HCT116 (cell line): ENCODE measurements around the gene WNT9B. TPM values are rescaled to one million over a fixed set of nuclear protein-coding genes. Genes with fewer than 3 reads are reported as not detected.

ENCODE experiments used
- ATAC-seq: fragments of 200-7000 bp; cut with Tn5 transposase; 2 replicates; pipeline ENCODE4 v1.9.1; 2020; ENCODE audit warnings: mild to moderate bottlenecking, moderate library complexity
- BruUV-seq: library from RNA; stranded (reverse); fragments of 400-500 nt; replicated peaks from 2 replicates; lab custom pipeline; 2021; lab: Mats Ljungman, UMichigan
- CTCF ChIA-PET: fragments of 300-600 bp; sonication (Branson Sonifier 250); formaldehyde crosslinking; loops from one replicate; lab custom pipeline; 2021; ENCODE audit warnings: antibody characterized with exemption; lab: Charles Lee
- POLR2A ChIA-PET: fragments of 300-600, 350-600 bp; sonication (Branson Sonifier 250); formaldehyde crosslinking; loops from one replicate; lab custom pipeline; 2021; ENCODE audit warnings: antibody characterized with exemption; lab: Charles Lee
- RAD21 ChIA-PET, 2 experiments: fragments of 300-600 bp; sonication (Branson Sonifier 250); formaldehyde crosslinking; loops; one replicate each; lab custom pipeline; 2023; ENCODE audit warnings: low total read pairs in 2 of 2; ENCODE audit not compliant: uncharacterized antibody in 2 of 2, unreplicated experiment in 2 of 2, low non-redundant PET in 1 of 2; lab: Charles Lee
- DNase-seq: peaks from one replicate; pipeline ENCODE4 v3.0.0-alpha.2; 2010; ENCODE audit warnings: low read depth, low spot score
- H2AFZ ChIP-seq: fragments of 200-600 bp; shearing (Covaris generic), sonication (generic); 2 replicates; pipeline ENCODE4 v1.6.1; 2017; ENCODE audit warnings: low read depth, mixed run types, mixed read lengths, antibody characterized with exemption, low read length; ENCODE audit not compliant: poor library complexity, severe bottlenecking
- H3K27ac ChIP-seq: 2 replicates; pipeline ENCODE4 v1.5.1; 2012; ENCODE audit warnings: low read depth, low read length
- H3K27me3 ChIP-seq: fragments of 200-600 bp; sonication (generic); 2 replicates; pipeline ENCODE4 v1.6.1; 2016; ENCODE audit warnings: mixed run types, low read length, mixed read lengths; ENCODE audit not compliant: insufficient read depth
- H3K36me3 ChIP-seq, 2 experiments: fragments of 200-500 bp in 1 of 2; fragments of 200-600 bp in 1 of 2; sonication (Bioruptor generic) in 1 of 2; sonication (generic) in 1 of 2; 2 replicates each; pipeline versions ENCODE4 v1.5.1 to v1.6.1; 2014 to 2016; ENCODE audit warnings: low read length in 2 of 2, inconsistent platforms in 1 of 2, mixed read lengths in 1 of 2, mixed run types in 1 of 2; ENCODE audit not compliant: insufficient read depth in 2 of 2, control insufficient read depth in 1 of 2
- H3K4me1 ChIP-seq, 2 experiments: fragments of 200-600 bp in 1 of 2; sonication (generic) in 1 of 2; 2 replicates each; pipeline versions ENCODE4 v1.5.1 to v1.6.1; 2012 to 2017; ENCODE audit warnings: low read length in 2 of 2, inconsistent platforms in 1 of 2, mild to moderate bottlenecking in 1 of 2, mixed read lengths in 1 of 2, mixed run types in 1 of 2, moderate library complexity in 1 of 2; ENCODE audit not compliant: insufficient read depth in 2 of 2, control insufficient read depth in 1 of 2
- H3K4me2 ChIP-seq: fragments of 200-600 bp; sonication (generic); 2 replicates; pipeline ENCODE4 v1.6.1; 2017; ENCODE audit warnings: mixed run types, low read length, mixed read lengths
- H3K4me3 ChIP-seq, 2 experiments: fragments of 200-600 bp in 1 of 2; sonication (generic) in 1 of 2; replicated peaks in 1 of 2; 2 replicates each; pipeline ENCODE4 v1.5.1; 2011 to 2016; ENCODE audit warnings: low read length in 2 of 2, control low read depth in 1 of 2, low read depth in 1 of 2, mild to moderate bottlenecking in 1 of 2, mixed read lengths in 1 of 2, mixed run types in 1 of 2
- H3K79me2 ChIP-seq: fragments of 200-600 bp; sonication (generic); 2 replicates; pipeline ENCODE4 v1.6.1; 2017; ENCODE audit warnings: mild to moderate bottlenecking, mixed run types, low read length, moderate library complexity, mixed read lengths; ENCODE audit not compliant: insufficient read depth
- H3K9ac ChIP-seq: fragments of 200-600 bp; sonication (generic); 2 replicates; pipeline ENCODE4 v1.6.1; 2016; ENCODE audit warnings: low read length, mixed read lengths
- H3K9me2 ChIP-seq: fragments of 200-600 bp; sonication (generic), shearing (Covaris generic); 2 replicates; pipeline ENCODE4 v1.6.1; 2017; ENCODE audit warnings: mixed run types, mild to moderate bottlenecking, moderate library complexity; ENCODE audit not compliant: insufficient read depth
- H3K9me3 ChIP-seq, 2 experiments: fragments of 200-500 bp in 1 of 2; fragments of 200-600 bp in 1 of 2; sonication (Bioruptor generic) in 1 of 2; sonication (generic) in 1 of 2; 2 replicates each; pipeline ENCODE4 v1.6.1; 2014 to 2017; ENCODE audit warnings: low read length in 2 of 2, mixed read lengths in 2 of 2, inconsistent platforms in 1 of 2, low read depth in 1 of 2, mild to moderate bottlenecking in 1 of 2, mixed run types in 1 of 2, moderate library complexity in 1 of 2; ENCODE audit not compliant: control insufficient read depth in 1 of 2, insufficient read depth in 1 of 2
- H4K20me1 ChIP-seq: fragments of 200-600 bp; sonication (generic), shearing (Covaris generic); 2 replicates; pipeline ENCODE4 v1.6.1; 2017; ENCODE audit warnings: mixed run types, mild to moderate bottlenecking, moderate library complexity; ENCODE audit not compliant: insufficient read depth
- ATF3 ChIP-seq: IDR thresholded peaks from 2 replicates; pipeline ENCODE4 v1.6.1; 2012
- CBX3 ChIP-seq: IDR thresholded peaks from 2 replicates; pipeline ENCODE4 v1.6.1; 2012; ENCODE audit warnings: low read depth
- CEBPB ChIP-seq: IDR thresholded peaks from 2 replicates; pipeline ENCODE4 v1.6.1; 2012; ENCODE audit warnings: low read depth
- CTCF ChIP-seq, 3 experiments: fragments of 200-600 bp in 1 of 3; sonication (generic) in 1 of 3; IDR thresholded peaks in 2 of 3; conservative IDR thresholded peaks in 1 of 3; 2 replicates each; pipeline ENCODE4 v1.5.1; 2012 to 2017; ENCODE audit warnings: low read depth in 2 of 3, low read length in 2 of 3, antibody characterized with exemption in 1 of 3, borderline replicate concordance in 1 of 3, control low read depth in 1 of 3, mild to moderate bottlenecking in 1 of 3, mixed read lengths in 1 of 3, mixed run types in 1 of 3, moderate library complexity in 1 of 3; ENCODE audit not compliant: insufficient read depth in 1 of 3
- EZH2 ChIP-seq: fragments of 200-600 bp; sonication (generic); IDR thresholded peaks from 2 replicates; pipeline ENCODE4 v1.6.1; 2017; ENCODE audit warnings: antibody characterized with exemption, mixed run types
- FOSL1 ChIP-seq: IDR thresholded peaks from 2 replicates; pipeline ENCODE4 v1.6.1; 2012; ENCODE audit warnings: low read depth
- MAX ChIP-seq: IDR thresholded peaks from 2 replicates; pipeline ENCODE4 v1.6.1; 2012
- POLR2A ChIP-seq: IDR thresholded peaks from 2 replicates; pipeline ENCODE4 v1.7.0; 2011; ENCODE audit warnings: borderline replicate concordance; ENCODE audit not compliant: insufficient read depth, insufficient read length; ENCODE audit errors: extremely low read depth
- POLR2AphosphoS5 ChIP-seq: IDR thresholded peaks from 2 replicates; pipeline ENCODE4 v1.6.1; 2011; ENCODE audit warnings: mild to moderate bottlenecking, low read depth, low read length, moderate library complexity
- RAD21 ChIP-seq: IDR thresholded peaks from 2 replicates; pipeline ENCODE4 v1.6.1; 2012; ENCODE audit warnings: low read depth, mild to moderate bottlenecking
- REST ChIP-seq: IDR thresholded peaks from 2 replicates; pipeline ENCODE4 v1.6.1; 2012; ENCODE audit warnings: low read depth
- SIN3A ChIP-seq: IDR thresholded peaks from 2 replicates; pipeline ENCODE4 v1.6.1; 2012; ENCODE audit warnings: low read depth
- SP1 ChIP-seq: IDR thresholded peaks from 2 replicates; pipeline ENCODE4 v1.6.1; 2012; ENCODE audit warnings: low read depth
- SRF ChIP-seq: IDR thresholded peaks from 2 replicates; pipeline ENCODE4 v1.6.1; 2012; ENCODE audit warnings: low read depth
- TCF7L2 ChIP-seq: IDR thresholded peaks from 2 replicates; pipeline ENCODE4 v1.7.0; 2011; ENCODE audit warnings: borderline replicate concordance, inconsistent platforms; ENCODE audit not compliant: insufficient read depth, insufficient read length; ENCODE audit errors: extremely low read depth
- YY1 ChIP-seq: IDR thresholded peaks from 2 replicates; pipeline ENCODE4 v1.6.1; 2011; ENCODE audit warnings: low read length, low read depth, moderate library complexity, mild to moderate bottlenecking; ENCODE audit not compliant: insufficient replicate concordance; ENCODE audit errors: extremely low read depth
- ZBTB33 ChIP-seq: IDR thresholded peaks from 2 replicates; pipeline ENCODE4 v1.6.1; 2011; ENCODE audit warnings: mild to moderate bottlenecking, low read length, moderate library complexity; ENCODE audit not compliant: insufficient replicate concordance; ENCODE audit errors: extremely low read depth
- ZFX ChIP-seq: fragments of 450-650 bp; IDR thresholded peaks from 2 replicates; pipeline ENCODE4 v1.6.1; 2017
- ZNF274 ChIP-seq: fragments of 200-500 bp; sonication (Bioruptor generic); IDR thresholded peaks from 2 replicates; pipeline ENCODE4 v1.6.1; 2014; ENCODE audit warnings: mild to moderate bottlenecking, low read depth, low read length, inconsistent platforms
- intact Hi-C: fragments of 100-400 bp; cut with micrococcal nuclease; formaldehyde crosslinking; loops from 2 replicates; pipeline ENCODE4 v1.10.0; 2022
- total RNA-seq: library from RNA; stranded (reverse); gene quantifications from one replicate; pipeline ENCODE4 v1.2.1, GENCODE V29; 2021; ENCODE audit not compliant: unreplicated experiment

Gene WNT9B
- total RNA-seq, 1 experiment from 2014 or later: not detected

GRCh38 chr17:46901291-46901690 is 49.9 kb downstream of the WNT9B start:
- CTCF ChIA-PET: interaction anchor here (0.7 to 1.1 kb wide), 2 partner anchors 13 to 25 kb away, joined by 4 to 5 read pairs; no protein-coding TSS in a partner anchor
- no peaks in the 10 kb centered on the region for H3K4me1 ChIP-seq
- TF ChIP-seq FOSL1 (no peak), SP1 (no peak), CBX3 (no peak), YY1 (no peak), ATF3 (no peak), TCF7L2 (no peak), RAD21 (no peak), SRF (no peak), ZBTB33 (no peak), POLR2AphosphoS5 (no peak), REST (no peak), ZFX (no peak), EZH2 (no peak), CEBPB (no peak), ZNF274 (no peak), POLR2A (no peak), SIN3A (no peak), CTCF (IDR thresholded peaks at IDR 0.05 in 2 of 3, conservative IDR thresholded peaks at IDR 0.05 in 1 of 3; ENCODE audit: borderline replicate concordance in 1 of 3, insufficient read depth in 1 of 3, low read depth in 2 of 3, low read length in 2 of 3) (no peak), MAX (no peak)

More at GRCh38 chr17:46901291-46901690, 49.9 kb downstream of the WNT9B start:
- intact Hi-C loops: no loop called here
- Histone ChIP-seq H2AFZ (no peak overlapping the region), H3K4me2 (no peak overlapping the region), H3K36me3 (no peaks in the 10 kb centered on the region), H3K9me2 (no peaks in the 10 kb centered on the region), H3K79me2 (no peaks in the 10 kb centered on the region), H4K20me1 (no peaks in the 10 kb centered on the region), H3K4me3 (no peak overlapping the region), H3K9ac (no peak overlapping the region), H3K9me3 (no peaks in the 10 kb centered on the region), H3K27ac (no peak overlapping the region), H3K27me3 (no peaks in the 10 kb centered on the region)
- RAD21 ChIA-PET: no interaction called here
- POLR2A ChIA-PET: interaction anchor here (0.6 kb wide), 1 partner anchor 83 kb away, joined by 4 read pairs; no protein-coding TSS in a partner anchor
- ATAC-seq (no peak), DNase-seq (no peak)
- BruUV-seq: no TSS peak
